Dermis blood vessel endothelial cell (primary cell): ENCODE data around the gene ERG. TPM values are rescaled to one million over a fixed set of nuclear protein-coding genes. Genes with fewer than 3 reads are reported as not detected.

Experiments
- total RNA-seq: library from RNA; depleted of rRNA; stranded (reverse); fragments of >200 nt; gene quantifications from 2 replicates; pipeline ENCODE4 v1.2.3, GENCODE V29; 2014

The ERG gene
- total RNA-seq, 1 donor from 2014 or later = 88.8 TPM

Other genes starting within 250 kb of the ERG start
- gene KCNJ15, start 241.5 kb downstream of the ERG start, total RNA-seq = 1.4 and 2.7 TPM in 2 replicates